Chondrocyte (in vitro differentiated cells): ENCODE results near the gene PRTFDC1. TPM values are rescaled to one million over a fixed set of nuclear protein-coding genes. Genes with fewer than 3 reads are reported as not detected.
"Not testable (repeated sequence)": the region's sequence is repeated elsewhere in the genome, so short reads cannot be mapped to it uniquely, and the experiment has no call there.

Experiments
- DNase-seq: peaks from one replicate; pipeline ENCODE4 v3.0.0; 2021; ENCODE audit warnings: mixed read lengths, low spot score
- H3K27ac Mint-ChIP-seq: one replicate; pipeline ENCODE4 v1.8.0; 2021; ENCODE audit warnings: mild to moderate bottlenecking, moderate library complexity, mixed read lengths; ENCODE audit not compliant: unreplicated experiment
- H3K27me3 Mint-ChIP-seq: 2 replicates; pipeline ENCODE4 v1.8.0; 2021; ENCODE audit warnings: low read depth, mixed read lengths
- H3K36me3 Mint-ChIP-seq: 2 replicates; pipeline ENCODE4 v1.8.0; 2021; ENCODE audit warnings: low read depth, mixed read lengths
- H3K4me1 Mint-ChIP-seq: 2 replicates; pipeline ENCODE4 v1.8.0; 2021; ENCODE audit warnings: low read depth, mild to moderate bottlenecking, mixed read lengths
- H3K4me3 Mint-ChIP-seq: one replicate; pipeline ENCODE4 v1.8.0; 2021; ENCODE audit warnings: mild to moderate bottlenecking, moderate library complexity, mixed read lengths; ENCODE audit not compliant: unreplicated experiment
- H3K9me3 Mint-ChIP-seq: 2 replicates; pipeline ENCODE4 v1.8.0; 2021; ENCODE audit warnings: low read depth, mixed read lengths
- CTCF ChIP-seq: fragments of 200-600 bp; sonication (generic); IDR thresholded peaks from 2 replicates; pipeline ENCODE4 v1.5.0; 2021; ENCODE audit warnings: antibody characterized with exemption, mild to moderate bottlenecking, moderate library complexity
- total RNA-seq: library from RNA; stranded (reverse); gene quantifications from 3 replicates; pipeline ENCODE4 v1.2.1, GENCODE V29; 2021

The PRTFDC1 gene
- total RNA-seq, 1 donor from 2014 or later = 13.1 TPM

- Mint-ChIP-seq H3K9me3 (no peaks in the 10 kb centered on the region), H3K4me3 (no peak overlapping the region), H3K27me3 (no peaks in the 10 kb centered on the region), H3K36me3 (no peaks in the 10 kb centered on the region), H3K4me1 (peaks cover 21% of the 10 kb centered on the region), H3K27ac (no peak overlapping the region)
- DNase-seq = no peak
- TF ChIP-seq CTCF = no peak
Observed at GRCh38 chr10:24973163-24973562, 20.8 kb upstream of the PRTFDC1 start.

- H3K27ac Mint-ChIP-seq = no peak overlapping the region
- no peak for DNase-seq
- H3K27me3 Mint-ChIP-seq = no peaks in the 10 kb centered on the region
- no peaks in the 10 kb centered on the region for H3K36me3 Mint-ChIP-seq
- peaks cover 18% of the 10 kb centered on the region for H3K4me1 Mint-ChIP-seq
- TF ChIP-seq CTCF = no peak
- no peaks in the 10 kb centered on the region for H3K9me3 Mint-ChIP-seq
- no peak overlapping the region for H3K4me3 Mint-ChIP-seq
Observed at GRCh38 chr10:24971374-24971773, 19.0 kb upstream of the PRTFDC1 start.

- TF ChIP-seq CTCF = peak; percentile 43
- Mint-ChIP-seq H3K4me3 (no peak overlapping the region), H3K27ac (peak overlapping the region; percentile 13), H3K9me3 (no peaks in the 10 kb centered on the region), H3K36me3 (no peaks in the 10 kb centered on the region), H3K27me3 (peaks cover 2% of the 10 kb centered on the region), H3K4me1 (peaks cover 11% of the 10 kb centered on the region)
- no peak for DNase-seq
Observed at GRCh38 chr10:24969841-24970281, 17.5 kb upstream of the PRTFDC1 start.

- not testable (repeated sequence) for H3K9me3 Mint-ChIP-seq, H3K27me3 Mint-ChIP-seq, H3K36me3 Mint-ChIP-seq, H3K4me3 Mint-ChIP-seq, DNase-seq, H3K4me1 Mint-ChIP-seq, H3K27ac Mint-ChIP-seq
Observed at GRCh38 chr10:24968951-24969350, 16.5 kb upstream of the PRTFDC1 start.

GRCh38 chr10:24968349-24968748 is 15.9 kb upstream of the PRTFDC1 start:
- Mint-ChIP-seq H3K36me3 (no peaks in the 10 kb centered on the region), H3K4me1 (peaks cover 8% of the 10 kb centered on the region), H3K4me3 (no peak overlapping the region), H3K27ac (no peak overlapping the region), H3K27me3 (peaks cover 2% of the 10 kb centered on the region), H3K9me3 (no peaks in the 10 kb centered on the region)
- DNase-seq = no peak
- no peak for TF ChIP-seq CTCF

GRCh38 chr10:24966962-24967481 is 14.6 kb upstream of the PRTFDC1 start:
- Mint-ChIP-seq H3K4me1 (peaks cover 8% of the 10 kb centered on the region), H3K27me3 (peaks cover 2% of the 10 kb centered on the region), H3K9me3 (no peaks in the 10 kb centered on the region), H3K4me3 (no peak overlapping the region), H3K27ac (no peak overlapping the region), H3K36me3 (no peaks in the 10 kb centered on the region)
- no peak for TF ChIP-seq CTCF
- DNase-seq = no peak
